Endodermal cell (in vitro differentiated cells): ENCODE results near the gene COLEC11. TPM values are rescaled to one million over a fixed set of nuclear protein-coding genes. Genes with fewer than 3 reads are reported as not detected.

Experiments
- DNase-seq: peaks from one replicate; pipeline ENCODE4 v3.0.0-alpha.2; 2017
- H3K27ac ChIP-seq: 2 replicates; pipeline ENCODE4 v1.5.1; 2013; ENCODE audit warnings: mild to moderate bottlenecking, low read depth, low read length, moderate library complexity
- H3K27me3 ChIP-seq: 2 replicates; pipeline ENCODE4 v1.6.1; 2013; ENCODE audit warnings: mild to moderate bottlenecking, low read length, moderate library complexity; ENCODE audit not compliant: insufficient read depth, control insufficient read depth, poor library complexity, severe bottlenecking
- H3K36me3 ChIP-seq: 2 replicates; pipeline ENCODE4 v1.7.0; 2013; ENCODE audit warnings: mild to moderate bottlenecking, low read length, moderate library complexity; ENCODE audit not compliant: control insufficient read depth, insufficient read depth
- H3K4me1 ChIP-seq: one replicate; pipeline ENCODE4 v1.7.0; 2013; ENCODE audit warnings: low read length; ENCODE audit not compliant: control insufficient read depth, insufficient read depth
- H3K4me3 ChIP-seq: 2 replicates; pipeline ENCODE4 v1.5.1; 2013; ENCODE audit warnings: mild to moderate bottlenecking, low read length, moderate library complexity
- H3K9ac ChIP-seq: 2 replicates; pipeline ENCODE4 v1.6.1; 2013; ENCODE audit warnings: mild to moderate bottlenecking, low read length, moderate library complexity; ENCODE audit not compliant: poor library complexity, severe bottlenecking; ENCODE audit errors: extremely low read depth
- H3K9me3 ChIP-seq: 2 replicates; pipeline ENCODE4 v1.6.1; 2013; ENCODE audit warnings: mild to moderate bottlenecking, low read length, moderate library complexity; ENCODE audit not compliant: control insufficient read depth
- H3K27ac Mint-ChIP-seq: 2 replicates; pipeline ENCODE4 v1.8.0; 2020; ENCODE audit warnings: mixed read lengths
- H3K27me3 Mint-ChIP-seq: 2 replicates; pipeline ENCODE4 v1.8.0; 2021; ENCODE audit warnings: mild to moderate bottlenecking, mixed read lengths; ENCODE audit not compliant: insufficient read depth
- H3K36me3 Mint-ChIP-seq: 2 replicates; pipeline ENCODE4 v1.8.0; 2020; ENCODE audit warnings: low read depth, mixed read lengths
- H3K4me1 Mint-ChIP-seq: 2 replicates; pipeline ENCODE4 v1.8.0; 2020; ENCODE audit warnings: mixed read lengths
- H3K4me3 Mint-ChIP-seq: 2 replicates; pipeline ENCODE4 v1.8.0; 2020; ENCODE audit warnings: mild to moderate bottlenecking, moderate library complexity, mixed read lengths
- H3K9me3 Mint-ChIP-seq: 2 replicates; pipeline ENCODE4 v1.8.0; 2020; ENCODE audit warnings: mild to moderate bottlenecking, mixed read lengths
- WGBS, 2 experiments: methylation state at CpG; one replicate each; pipeline versions ENCODE4 v1.1.5 to v1.1.7; 2013; ENCODE audit warnings: missing lambda C conversion rate in 2 of 2, mixed read lengths in 1 of 2; ENCODE audit not compliant: insufficient coverage in 1 of 2, insufficient read length in 1 of 2; 5-methylcytosine and 5-hydroxymethylcytosine counted together
- total RNA-seq, 2 donors: library from RNA; stranded (reverse); fragmentation: NEBNext Ultra II Directional in 1 of 2; extraction: Animal tissue kit (Norgen Biotek cat#: 25700) in 1 of 2; gene quantifications; 2 replicates in 1 of 2; 3 replicates in 1 of 2; pipeline ENCODE4 v1.2.1, GENCODE V29; 2021
- TF ChIP-seq, protein P1 (sequence below): fragments of 200-600 bp; sonication (generic); conservative IDR thresholded peaks from 2 replicates; pipeline ENCODE4 v1.5.0; 2021; ENCODE audit warnings: antibody characterized with exemption, mild to moderate bottlenecking

The COLEC11 gene
- total RNA-seq, 2 donors from 2014 or later = 1.1 to 1.5 TPM

DNA sequence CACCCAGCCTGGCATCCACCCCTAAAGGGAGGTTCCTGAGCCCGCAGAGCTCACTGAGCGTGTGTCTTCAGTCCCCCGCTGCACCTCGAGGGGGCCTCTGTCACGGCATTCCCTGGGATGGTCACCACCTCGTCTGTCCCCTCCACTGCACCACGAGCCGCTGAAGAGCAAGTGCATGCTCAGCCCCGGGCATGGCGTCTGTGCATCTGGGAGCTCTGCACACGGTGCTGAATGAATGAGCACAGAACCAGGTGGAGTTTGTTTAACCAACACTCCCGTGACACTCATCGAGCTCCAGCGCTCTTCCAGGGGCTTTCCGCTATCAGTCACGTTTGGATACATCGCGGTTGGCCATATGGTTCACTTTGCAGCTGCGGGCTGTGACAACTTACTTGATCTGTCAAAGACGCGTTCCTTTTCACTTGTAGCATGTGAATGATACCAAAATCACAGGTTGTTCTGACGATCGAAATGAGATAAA, 72.3 kb downstream of the COLEC11 start:
- no peaks in the 10 kb centered on the region for H3K9me3 ChIP-seq
- no peaks in the 10 kb centered on the region for H3K36me3 Mint-ChIP-seq
- no peak overlapping the region for H3K27ac ChIP-seq
- H3K4me1 ChIP-seq = peaks cover 4% of the 10 kb centered on the region
- H3K36me3 ChIP-seq = no peaks in the 10 kb centered on the region
- peaks cover 4% of the 10 kb centered on the region for H3K27me3 Mint-ChIP-seq
- H3K9me3 Mint-ChIP-seq = no peaks in the 10 kb centered on the region
- 92 to 93% methylated on average over 22 to 23 of the region's 23 CpGs for WGBS, 2 experiments
- TF ChIP-seq, protein P1, sequence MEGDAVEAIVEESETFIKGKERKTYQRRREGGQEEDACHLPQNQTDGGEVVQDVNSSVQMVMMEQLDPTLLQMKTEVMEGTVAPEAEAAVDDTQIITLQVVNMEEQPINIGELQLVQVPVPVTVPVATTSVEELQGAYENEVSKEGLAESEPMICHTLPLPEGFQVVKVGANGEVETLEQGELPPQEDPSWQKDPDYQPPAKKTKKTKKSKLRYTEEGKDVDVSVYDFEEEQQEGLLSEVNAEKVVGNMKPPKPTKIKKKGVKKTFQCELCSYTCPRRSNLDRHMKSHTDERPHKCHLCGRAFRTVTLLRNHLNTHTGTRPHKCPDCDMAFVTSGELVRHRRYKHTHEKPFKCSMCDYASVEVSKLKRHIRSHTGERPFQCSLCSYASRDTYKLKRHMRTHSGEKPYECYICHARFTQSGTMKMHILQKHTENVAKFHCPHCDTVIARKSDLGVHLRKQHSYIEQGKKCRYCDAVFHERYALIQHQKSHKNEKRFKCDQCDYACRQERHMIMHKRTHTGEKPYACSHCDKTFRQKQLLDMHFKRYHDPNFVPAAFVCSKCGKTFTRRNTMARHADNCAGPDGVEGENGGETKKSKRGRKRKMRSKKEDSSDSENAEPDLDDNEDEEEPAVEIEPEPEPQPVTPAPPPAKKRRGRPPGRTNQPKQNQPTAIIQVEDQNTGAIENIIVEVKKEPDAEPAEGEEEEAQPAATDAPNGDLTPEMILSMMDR = no peak
- H3K27ac Mint-ChIP-seq = no peak overlapping the region
- peaks cover 9% of the 10 kb centered on the region for H3K4me1 Mint-ChIP-seq
- DNase-seq = peak; percentile 36
- no peak overlapping the region for H3K9ac ChIP-seq
- H3K4me3 Mint-ChIP-seq = no peak overlapping the region
- no peak overlapping the region for H3K4me3 ChIP-seq
- no peaks in the 10 kb centered on the region for H3K27me3 ChIP-seq

DNA sequence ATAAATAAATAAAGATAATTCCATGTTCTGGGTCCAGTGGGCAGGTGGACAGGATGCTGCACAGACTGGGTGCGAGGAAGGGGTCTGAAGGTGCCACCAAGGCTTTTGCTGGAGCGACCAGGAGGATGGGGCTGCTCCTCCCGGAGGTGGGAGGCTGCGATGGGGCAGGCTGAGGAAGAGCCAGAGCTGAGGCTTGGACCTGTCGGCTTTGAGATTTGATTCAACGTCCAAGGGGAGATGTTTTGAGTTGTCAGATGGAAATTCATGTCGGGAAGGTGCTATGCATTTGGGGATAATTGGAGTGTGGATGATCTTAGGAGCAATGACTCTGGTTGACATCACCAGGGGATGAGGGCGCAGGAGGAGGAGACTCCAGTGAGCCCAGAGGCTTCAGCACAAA, 74.7 kb downstream of the COLEC11 start:
- no peak for DNase-seq
- H3K36me3 ChIP-seq = no peaks in the 10 kb centered on the region
- H3K27ac ChIP-seq = no peak overlapping the region
- Mint-ChIP-seq H3K27ac (no peak overlapping the region), H3K36me3 (no peaks in the 10 kb centered on the region), H3K4me1 (no peaks in the 10 kb centered on the region), H3K9me3 (no peaks in the 10 kb centered on the region), H3K4me3 (no peak overlapping the region), H3K27me3 (peaks cover 6% of the 10 kb centered on the region)
- WGBS, 2 experiments = 83 to 88% methylated on average over 5 to 8 of the region's 8 CpGs
- H3K4me1 ChIP-seq = no peaks in the 10 kb centered on the region
- H3K27me3 ChIP-seq = no peaks in the 10 kb centered on the region
- H3K4me3 ChIP-seq = no peak overlapping the region
- TF ChIP-seq, protein P1 = no peak
- no peaks in the 10 kb centered on the region for H3K9me3 ChIP-seq
- H3K9ac ChIP-seq = no peak overlapping the region

DNA sequence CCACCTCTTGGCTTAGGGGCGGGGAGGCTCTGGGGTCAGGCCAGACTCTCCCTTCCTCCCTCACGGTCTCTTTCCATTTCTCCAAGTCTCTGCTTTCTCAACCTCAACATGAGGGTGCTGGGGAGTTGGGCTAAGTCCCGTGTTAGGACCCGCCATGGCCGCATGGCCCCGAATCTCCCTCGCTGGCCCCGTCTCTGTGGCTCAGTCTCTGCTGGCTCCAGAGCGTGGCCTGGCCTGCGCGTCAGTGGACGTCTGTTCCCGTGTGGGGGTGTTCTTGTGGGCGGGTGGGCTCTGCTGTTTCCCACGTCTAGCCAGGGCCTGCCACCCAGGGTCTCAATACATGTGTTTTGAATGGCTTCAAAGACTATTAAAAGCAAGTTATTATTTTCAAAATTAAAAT, 75.5 kb downstream of the COLEC11 start:
- Histone ChIP-seq H3K9me3 (no peaks in the 10 kb centered on the region), H3K36me3 (no peaks in the 10 kb centered on the region), H3K9ac (no peak overlapping the region), H3K27ac (no peak overlapping the region), H3K4me1 (no peaks in the 10 kb centered on the region), H3K4me3 (no peak overlapping the region), H3K27me3 (no peaks in the 10 kb centered on the region)
- no peak for DNase-seq
- 89 to 96% methylated on average over 9 to 15 of the region's 15 CpGs for WGBS, 2 experiments
- Mint-ChIP-seq H3K27ac (no peak overlapping the region), H3K27me3 (peaks cover 6% of the 10 kb centered on the region), H3K4me1 (no peaks in the 10 kb centered on the region), H3K4me3 (no peak overlapping the region), H3K36me3 (no peaks in the 10 kb centered on the region), H3K9me3 (no peaks in the 10 kb centered on the region)
- TF ChIP-seq, protein P1 = no peak
